Gastrocnemius medialis (tissue), 4 donors: ENCODE data around the gene INSIG1. TPM values are rescaled to one million over a fixed set of nuclear protein-coding genes. Genes with fewer than 3 reads are reported as not detected.

Source experiments
- ATAC-seq, 2 donors: fragments of 150-250 bp; one replicate each; pipeline ENCODE4 v1.9.1; 2016
- DNase-seq, 2 donors: peaks; one replicate each; pipeline ENCODE4 v3.0.0-alpha.2; 2019
- H3K27ac ChIP-seq, 4 donors: fragments of 200-600 bp; sonication (generic); 1 replicate in 1 of 4; 2 replicates in 3 of 4; pipeline ENCODE4 v1.5.1; 2016 to 2018; ENCODE audit warnings: mild to moderate bottlenecking in 2 of 4, moderate library complexity in 1 of 4
- H3K27me3 ChIP-seq, 3 donors: fragments of 200-600 bp; sonication (generic) in 2 of 3; 1 replicate in 1 of 3; 2 replicates in 2 of 3; pipeline versions ENCODE4 v1.5.1 to v1.6.0; 2016 to 2019; ENCODE audit warnings: mild to moderate bottlenecking in 1 of 3, moderate library complexity in 1 of 3
- H3K36me3 ChIP-seq, 2 donors: fragments of 200-600 bp; sonication (generic) in 1 of 2; one replicate each; pipeline ENCODE4 v1.5.1; 2017 to 2018
- H3K4me1 ChIP-seq, 2 donors: fragments of 200-600 bp; sonication (generic) in 1 of 2; one replicate each; pipeline ENCODE4 v1.5.1; 2016 to 2017; ENCODE audit warnings: mild to moderate bottlenecking in 2 of 2
- H3K4me3 ChIP-seq, 4 donors: fragments of 200-600 bp; sonication (generic) in 3 of 4; 1 replicate in 1 of 4; 2 replicates in 3 of 4; pipeline ENCODE4 v1.5.1; 2016 to 2019; ENCODE audit warnings: mild to moderate bottlenecking in 2 of 4
- H3K9me3 ChIP-seq, 3 donors: fragments of 200-600 bp; sonication (generic) in 2 of 3; 1 replicate in 1 of 3; 2 replicates in 2 of 3; pipeline ENCODE4 v1.5.1; 2016 to 2019
- POLR2A ChIP-seq, 2 donors: fragments of 450-650 bp; IDR thresholded peaks; one replicate each; pipeline ENCODE4 v1.6.1; 2017; ENCODE audit warnings: antibody characterized with exemption in 2 of 2, mild to moderate bottlenecking in 2 of 2, moderate library complexity in 2 of 2
- in situ Hi-C, 4 donors: fragments of 200-750 bp; cut with MboI; loops; one replicate each; pipeline versions ENCODE4 v1.15.0 to v1.8.0; 2017; ENCODE audit warnings: low sequenced_read_pairs in 4 of 4
- intact Hi-C: fragments of 100-400 bp; cut with DNase I; formaldehyde crosslinking; loops from one replicate; pipeline ENCODE4 v1.15.1; 2023; ENCODE audit warnings: low total_unique reads
- total RNA-seq, 4 donors: library from RNA; depleted of rRNA; stranded (reverse); fragments of >200 nt; gene quantifications; one replicate each; pipeline versions ENCODE4 v1.1.0 to v1.2.3, GENCODE V29; 2016
- TF ChIP-seq, protein P1 (sequence below), 5 experiments: fragments of 450-650 bp in 3 of 5; fragments of 200-600 bp in 2 of 5; sonication (generic) in 2 of 5; IDR thresholded peaks in 4 of 5; conservative IDR thresholded peaks in 1 of 5; 1 replicate in 4 of 5; 2 replicates in 1 of 5; pipeline ENCODE4 v1.5.1; 2016 to 2019; ENCODE audit warnings: antibody characterized with exemption in 5 of 5, mild to moderate bottlenecking in 3 of 5, moderate library complexity in 3 of 5

INSIG1 gene
- total RNA-seq, 4 donors from 2014 or later, result 11.1 to 15.9 (median 14.0) TPM

- no peak for DNase-seq
- Histone ChIP-seq H3K27me3 (peaks cover 36 to 44% (median 42%) of the 10 kb centered on the region in 3 donors), H3K36me3 (no peaks in the 10 kb centered on the region), H3K4me3 (no peak overlapping the region), H3K9me3 (no peaks in the 10 kb centered on the region), H3K4me1 (no peaks in the 10 kb centered on the region), H3K27ac (no peak overlapping the region)
- intact Hi-C loops, result no loop called here
- no peak for ATAC-seq
- TF ChIP-seq POLR2A (IDR thresholded peaks at IDR 0.05), result no peak
- TF ChIP-seq, protein P1, sequence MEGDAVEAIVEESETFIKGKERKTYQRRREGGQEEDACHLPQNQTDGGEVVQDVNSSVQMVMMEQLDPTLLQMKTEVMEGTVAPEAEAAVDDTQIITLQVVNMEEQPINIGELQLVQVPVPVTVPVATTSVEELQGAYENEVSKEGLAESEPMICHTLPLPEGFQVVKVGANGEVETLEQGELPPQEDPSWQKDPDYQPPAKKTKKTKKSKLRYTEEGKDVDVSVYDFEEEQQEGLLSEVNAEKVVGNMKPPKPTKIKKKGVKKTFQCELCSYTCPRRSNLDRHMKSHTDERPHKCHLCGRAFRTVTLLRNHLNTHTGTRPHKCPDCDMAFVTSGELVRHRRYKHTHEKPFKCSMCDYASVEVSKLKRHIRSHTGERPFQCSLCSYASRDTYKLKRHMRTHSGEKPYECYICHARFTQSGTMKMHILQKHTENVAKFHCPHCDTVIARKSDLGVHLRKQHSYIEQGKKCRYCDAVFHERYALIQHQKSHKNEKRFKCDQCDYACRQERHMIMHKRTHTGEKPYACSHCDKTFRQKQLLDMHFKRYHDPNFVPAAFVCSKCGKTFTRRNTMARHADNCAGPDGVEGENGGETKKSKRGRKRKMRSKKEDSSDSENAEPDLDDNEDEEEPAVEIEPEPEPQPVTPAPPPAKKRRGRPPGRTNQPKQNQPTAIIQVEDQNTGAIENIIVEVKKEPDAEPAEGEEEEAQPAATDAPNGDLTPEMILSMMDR (IDR thresholded peaks at IDR 0.05 in 4 of 5, conservative IDR thresholded peaks at IDR 0.05 in 1 of 5), result no peak
- in situ Hi-C loops, result loop anchor here in 1 of 4 donors (10.0 kb wide), 1 partner anchor 174 kb away; no protein-coding TSS in a partner anchor
Observed at GRCh38 chr7:155358066-155358947, 60.6 kb downstream of the INSIG1 start.

- in situ Hi-C loops (loop anchor here in 1 of 4 donors (10.0 kb wide), 1 partner anchor 174 kb away; no protein-coding TSS in a partner anchor), intact Hi-C loops (no loop called here)
- TF ChIP-seq, protein P1 (IDR thresholded peaks at IDR 0.05 in 4 of 5, conservative IDR thresholded peaks at IDR 0.05 in 1 of 5), result no peak
- no peak for TF ChIP-seq POLR2A (IDR thresholded peaks at IDR 0.05)
- no peaks in the 10 kb centered on the region for H3K36me3 ChIP-seq
- ATAC-seq (no peak), DNase-seq (no peak)
- H3K9me3 ChIP-seq, result no peaks in the 10 kb centered on the region
- no peaks in the 10 kb centered on the region for H3K4me1 ChIP-seq
- no peak overlapping the region for H3K27ac ChIP-seq
- no peak overlapping the region for H3K4me3 ChIP-seq
- peaks cover 36 to 45% (median 40%) of the 10 kb centered on the region in 3 donors for H3K27me3 ChIP-seq
Observed at GRCh38 chr7:155358948-155359712, 61.5 kb downstream of the INSIG1 start.

Other genes starting within 250 kb of the INSIG1 start
- not detected for gene HTR5A, start 227.6 kb upstream of the INSIG1 start, total RNA-seq
- 1 to 10 TPM in 1 of 4 donors, under 1 TPM in 3; 0.31 to 1.2 (median 0.65) TPM for gene EN2, start 160.3 kb downstream of the INSIG1 start, total RNA-seq
- under 1 TPM in 1 of 4 donors, not detected in 3; 0.25 TPM for gene CNPY1, start 248.7 kb downstream of the INSIG1 start, total RNA-seq